Psoas muscle (tissue), 8 donors: ENCODE data around the gene CRYBA2. TPM values are rescaled to one million over a fixed set of nuclear protein-coding genes. Genes with fewer than 3 reads are reported as not detected.

Experiments
- ATAC-seq, 4 donors: fragments of 200-7000 bp; cut with Tn5 transposase; one replicate each; pipeline ENCODE4 v1.9.1; 2020; ENCODE audit warnings: moderate library complexity in 3 of 4, mild to moderate bottlenecking in 2 of 4
- DNase-seq, 2 donors: peaks; one replicate each; pipeline ENCODE4 v3.0.0-alpha.2; 2020
- H3K27ac ChIP-seq: fragments of 200-600 bp; one replicate; pipeline ENCODE4 v1.8.0; 2022
- H3K27me3 ChIP-seq, 3 donors: fragments of 200-600 bp in 1 of 3; one replicate each; pipeline versions ENCODE4 v1.6.1 to v1.8.0; 2013 to 2022; ENCODE audit warnings: low read length in 2 of 3, mild to moderate bottlenecking in 2 of 3, moderate library complexity in 1 of 3; ENCODE audit not compliant: insufficient read depth in 3 of 3
- H3K36me3 ChIP-seq, 2 donors: fragments of 200-600 bp in 1 of 2; one replicate each; pipeline versions ENCODE4 v1.6.1 to v1.8.0; 2013 to 2022; ENCODE audit warnings: low read depth in 1 of 2, mild to moderate bottlenecking in 1 of 2, moderate library complexity in 1 of 2; ENCODE audit not compliant: insufficient read depth in 1 of 2
- H3K4me1 ChIP-seq: fragments of 200-600 bp; one replicate; pipeline ENCODE4 v1.8.0; 2022
- H3K4me3 ChIP-seq: fragments of 200-600 bp; one replicate; pipeline ENCODE4 v1.8.0; 2022; ENCODE audit warnings: mild to moderate bottlenecking
- H3K9me3 ChIP-seq: fragments of 200-600 bp; one replicate; pipeline ENCODE4 v1.8.0; 2022
- WGBS, 3 donors: extraction: QIAGEN DNeasy Blood & Tissue Kit; methylation state at CpG; one replicate each; pipeline versions ENCODE4 v1.1.6 to v1.1.7; 2013; 5-methylcytosine and 5-hydroxymethylcytosine counted together
- intact Hi-C, 2 donors: fragments of 100-400 bp; cut with DNase I; formaldehyde crosslinking; loops; one replicate each; pipeline versions ENCODE4 v1.11.0 to v1.14.2; 2022
- polyA plus RNA-seq, 3 donors: library from polyadenylated mRNA; stranded (reverse); fragments of 200-250 nt; gene quantifications; one replicate each; pipeline ENCODE4 v1.2.3, GENCODE V29; 2013
- total RNA-seq, 4 donors: library from RNA; stranded (reverse); fragmentation: NEBNext Ultra II Directional in 2 of 4; extraction: Animal tissue kit (Norgen Biotek cat#: 25700) in 2 of 4; gene quantifications; one replicate each; pipeline versions ENCODE4 v1.2.1 to v1.2.4, GENCODE V29; 2021 to 2023
- TF ChIP-seq, protein P1 (sequence below): fragments of 200-600 bp; IDR thresholded peaks from one replicate; pipeline ENCODE4 v1.8.0; 2022; ENCODE audit warnings: antibody characterized with exemption
- donor health status: healthy with polysubstance abuse.
- donor health status: DM: no; HTN: no; CAD: no; lungs with moderate emphysema.
- donor health status: Bipolar disorder and iron deficiency.
- donor health status: healthy.
- donor health status: DM: yes; HTN: yes; CAD: no.
- donor health status: DM: no; HTN: no; CAD: no.
- donor health status: DM: no; HTN: no; CAD: no.
- donor health status: DM: yes; HTN: yes; CAD: no.

The CRYBA2 gene
- total and polyA plus RNA-seq, 7 donors: 0.08 TPM; not detected in 6

DNA sequence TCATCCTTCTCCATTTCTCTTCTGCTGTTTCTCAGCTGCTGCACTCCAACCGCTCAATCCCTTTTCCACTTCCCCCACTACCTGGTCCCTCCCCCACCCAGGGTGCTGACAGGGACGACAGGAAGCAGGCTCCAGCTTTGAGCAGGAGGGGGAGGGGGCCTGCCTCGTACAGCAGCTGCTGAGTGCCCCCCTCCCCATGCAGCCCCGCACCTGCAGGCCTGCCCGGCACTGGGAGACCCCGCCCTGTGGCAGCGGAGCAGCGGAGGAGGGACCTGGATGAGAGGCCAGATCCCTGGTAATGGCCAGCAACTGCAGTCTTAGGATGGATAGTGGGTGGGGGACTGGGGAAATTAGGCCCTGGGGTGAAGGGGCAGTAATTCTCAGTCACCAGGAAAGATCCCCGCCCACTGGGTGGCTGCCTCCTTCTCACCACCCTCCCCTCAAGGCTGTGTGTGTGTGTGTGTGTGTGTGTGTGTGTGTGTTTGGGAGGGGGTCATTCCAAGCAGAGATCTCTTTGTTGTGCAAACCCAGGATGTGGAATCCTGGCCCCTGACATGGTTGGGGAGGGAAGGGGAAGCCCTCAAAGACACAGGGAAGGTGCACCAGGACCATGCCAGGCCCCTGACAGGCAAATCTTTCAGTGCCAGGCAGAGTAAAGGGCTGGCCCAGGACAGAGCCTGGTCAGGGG is 6.8 kb upstream of the CRYBA2 start:
- no peak for ATAC-seq
- no peak overlapping the region for H3K27ac ChIP-seq
- TF ChIP-seq, protein P1, sequence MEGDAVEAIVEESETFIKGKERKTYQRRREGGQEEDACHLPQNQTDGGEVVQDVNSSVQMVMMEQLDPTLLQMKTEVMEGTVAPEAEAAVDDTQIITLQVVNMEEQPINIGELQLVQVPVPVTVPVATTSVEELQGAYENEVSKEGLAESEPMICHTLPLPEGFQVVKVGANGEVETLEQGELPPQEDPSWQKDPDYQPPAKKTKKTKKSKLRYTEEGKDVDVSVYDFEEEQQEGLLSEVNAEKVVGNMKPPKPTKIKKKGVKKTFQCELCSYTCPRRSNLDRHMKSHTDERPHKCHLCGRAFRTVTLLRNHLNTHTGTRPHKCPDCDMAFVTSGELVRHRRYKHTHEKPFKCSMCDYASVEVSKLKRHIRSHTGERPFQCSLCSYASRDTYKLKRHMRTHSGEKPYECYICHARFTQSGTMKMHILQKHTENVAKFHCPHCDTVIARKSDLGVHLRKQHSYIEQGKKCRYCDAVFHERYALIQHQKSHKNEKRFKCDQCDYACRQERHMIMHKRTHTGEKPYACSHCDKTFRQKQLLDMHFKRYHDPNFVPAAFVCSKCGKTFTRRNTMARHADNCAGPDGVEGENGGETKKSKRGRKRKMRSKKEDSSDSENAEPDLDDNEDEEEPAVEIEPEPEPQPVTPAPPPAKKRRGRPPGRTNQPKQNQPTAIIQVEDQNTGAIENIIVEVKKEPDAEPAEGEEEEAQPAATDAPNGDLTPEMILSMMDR: no peak
- 47 to 55% (median 49%) methylated on average over 8 to 9 of the region's 9 CpGs for WGBS, 3 donors
- H3K27me3 ChIP-seq: peaks cover 0 to 80% (median 28%) of the 10 kb centered on the region in 3 donors
- no peaks in the 10 kb centered on the region for H3K36me3 ChIP-seq
- intact Hi-C loops: no loop called here
- DNase-seq: no peak
- H3K9me3 ChIP-seq: no peaks in the 10 kb centered on the region
- no peak overlapping the region for H3K4me3 ChIP-seq
- H3K4me1 ChIP-seq: peaks cover 16% of the 10 kb centered on the region

DNA sequence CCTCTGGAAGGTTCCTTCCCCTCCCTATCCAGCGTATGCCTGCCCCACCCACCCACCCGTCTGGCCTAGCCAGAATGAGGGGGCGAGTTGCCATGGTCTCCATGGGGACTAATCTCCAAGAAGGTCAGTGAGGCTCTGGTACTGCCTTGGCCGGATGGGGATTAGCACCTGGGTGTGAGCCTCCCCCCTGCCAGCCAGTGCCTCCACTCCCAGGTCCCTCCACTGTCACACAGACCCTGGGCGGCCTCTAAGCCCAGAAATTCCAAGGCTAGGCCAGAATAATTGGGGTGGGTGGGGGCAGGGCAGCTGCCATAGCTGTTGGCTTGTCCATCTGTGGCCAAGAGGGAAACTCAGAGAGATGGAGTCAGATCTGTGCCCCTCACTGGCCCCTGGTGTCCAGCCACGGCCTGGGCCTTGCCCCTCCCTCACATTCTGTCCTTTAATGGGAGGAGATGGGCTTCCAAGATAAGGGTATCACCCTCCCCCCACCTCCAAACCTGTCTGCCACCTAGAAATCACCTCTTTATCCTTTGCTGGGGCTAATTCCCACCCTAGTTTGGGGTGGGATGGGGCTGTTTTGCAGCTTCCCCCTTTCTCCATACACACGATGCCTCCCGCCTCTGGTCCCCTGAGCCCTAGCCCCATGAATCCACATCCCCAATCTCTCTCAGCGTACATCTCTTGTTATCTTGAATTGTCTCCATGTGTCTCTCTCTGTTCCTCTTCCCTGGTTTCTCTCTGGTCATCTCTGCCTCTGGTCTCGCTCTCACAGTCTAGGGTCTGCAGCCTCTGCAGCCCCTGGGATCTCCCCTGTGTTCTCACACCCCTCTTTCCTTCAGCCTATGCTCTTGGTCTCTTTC is 6.0 kb upstream of the CRYBA2 start:
- no peak for DNase-seq
- Histone ChIP-seq H3K36me3 (no peaks in the 10 kb centered on the region), H3K27me3 (peaks cover 0 to 79% (median 32%) of the 10 kb centered on the region in 3 donors), H3K27ac (no peak overlapping the region), H3K4me1 (peaks cover 16% of the 10 kb centered on the region), H3K4me3 (no peak overlapping the region), H3K9me3 (no peaks in the 10 kb centered on the region)
- 58 to 69% (median 62%) methylated on average over 10 of the region's 10 CpGs for WGBS, 3 donors
- intact Hi-C loops: no loop called here
- ATAC-seq: no peak
- TF ChIP-seq, protein P1: no peak

DNA sequence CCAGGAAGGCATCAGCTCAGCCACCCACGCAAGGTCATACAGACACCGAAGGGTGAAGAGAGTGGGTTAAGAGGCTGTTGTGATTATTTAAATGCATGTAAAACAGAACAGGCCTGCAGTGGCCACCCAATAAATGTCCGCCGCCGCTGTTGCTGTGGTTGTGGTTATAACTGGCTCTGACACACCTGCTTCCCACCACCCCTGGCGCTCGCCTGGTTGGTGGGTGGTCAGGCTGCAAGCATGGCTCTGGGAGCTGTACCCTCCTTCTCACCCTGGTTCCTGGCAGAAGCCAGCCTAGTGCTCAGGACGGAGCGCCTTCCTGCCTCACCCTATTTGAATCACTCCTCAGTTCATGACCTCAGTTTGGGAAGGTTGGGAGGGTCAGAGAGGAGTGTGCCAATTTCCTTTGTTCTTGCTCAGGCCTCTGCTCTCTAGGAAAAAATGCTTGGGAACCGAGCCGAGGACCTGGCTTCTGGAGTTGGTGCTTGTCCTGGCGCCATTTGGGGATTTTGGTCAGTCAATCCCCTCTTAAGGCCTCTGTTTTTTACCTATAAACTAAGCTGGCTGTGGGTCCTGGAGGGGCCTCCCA is 5.3 kb upstream of the CRYBA2 start:
- Histone ChIP-seq H3K27me3 (peaks cover 0 to 79% (median 38%) of the 10 kb centered on the region in 3 donors), H3K9me3 (no peaks in the 10 kb centered on the region), H3K36me3 (no peaks in the 10 kb centered on the region), H3K4me3 (no peak overlapping the region), H3K27ac (no peak overlapping the region), H3K4me1 (peaks cover 22% of the 10 kb centered on the region)
- intact Hi-C loops: no loop called here
- TF ChIP-seq, protein P1: no peak
- ATAC-seq (no peak), DNase-seq (no peak)
- WGBS, 3 donors: 64 to 70% (median 67%) methylated on average over 12 of the region's 12 CpGs

DNA sequence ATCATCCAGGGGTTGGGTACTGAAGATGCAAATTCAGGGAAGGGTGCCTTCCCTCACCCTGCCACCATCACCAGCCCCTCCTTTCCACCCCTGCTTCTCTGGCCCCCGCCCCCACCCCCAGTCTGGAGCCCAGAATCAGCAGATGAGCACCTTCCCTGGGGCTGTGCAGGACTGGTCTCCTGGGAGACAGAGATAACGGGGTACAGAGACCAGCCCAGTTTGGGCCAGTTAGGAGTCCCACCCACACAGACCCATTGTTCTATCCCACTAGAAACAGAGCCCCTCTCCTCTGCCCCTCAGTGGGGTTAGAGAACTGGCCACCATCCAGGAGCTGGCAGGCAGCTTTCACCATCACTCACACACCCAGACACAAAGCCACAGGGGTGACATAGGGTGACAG is 4.5 kb upstream of the CRYBA2 start:
- Histone ChIP-seq H3K4me1 (peaks cover 23% of the 10 kb centered on the region), H3K36me3 (no peaks in the 10 kb centered on the region), H3K27me3 (peaks cover 0 to 79% (median 40%) of the 10 kb centered on the region in 3 donors), H3K4me3 (no peak overlapping the region), H3K27ac (no peak overlapping the region), H3K9me3 (no peaks in the 10 kb centered on the region)
- ATAC-seq (no peak), DNase-seq (no peak)
- 47 to 64% (median 51%) methylated on average over 2 of the region's 2 CpGs for WGBS, 3 donors
- intact Hi-C loops: no loop called here
- TF ChIP-seq, protein P1: no peak
